ENCODE results near the gene PRSS56.

- TF ChIP-seq CTCF (IDR thresholded peaks at IDR 0.05): no peak
- TF ChIP-seq POLR2A (IDR thresholded peaks at IDR 0.05): no peak
These were observed 2.6 kb downstream of the PRSS56 start for GRCh38 chr2:232522623-232523401.

Measured in heart left ventricle (tissue), 13 donors.